IMR-90 (cell line): ENCODE data around the gene VPS35.

Experiments used
- BHLHE40 ChIP-seq: fragments of 150-350 bp; IDR thresholded peaks from 2 replicates; pipeline ENCODE4 v1.6.1; 2016; ENCODE audit warnings: mild to moderate bottlenecking, low read depth, low read length
- CHD1 ChIP-seq: IDR thresholded peaks from 2 replicates; pipeline ENCODE4 v1.6.1; 2012; ENCODE audit warnings: low read depth, low read length, improper control_type of control experiment
- FOS ChIP-seq: fragments of 150-350 bp; IDR thresholded peaks from 2 replicates; pipeline ENCODE4 v1.6.1; 2016; ENCODE audit warnings: low read depth, low read length
- MXI1 ChIP-seq: IDR thresholded peaks from 2 replicates; pipeline ENCODE4 v1.6.1; 2012; ENCODE audit warnings: low read depth, mild to moderate bottlenecking, low read length, moderate library complexity, borderline replicate concordance
- POLR2A ChIP-seq: IDR thresholded peaks from 2 replicates; pipeline ENCODE4 v1.6.1; 2012; ENCODE audit warnings: mild to moderate bottlenecking, low read depth, low read length
- RAD21 ChIP-seq: IDR thresholded peaks from 2 replicates; pipeline ENCODE4 v1.6.1; 2012; ENCODE audit warnings: low read length, improper control_type of control experiment
- RFX5 ChIP-seq: IDR thresholded peaks from 2 replicates; pipeline ENCODE4 v1.8.0; 2012; ENCODE audit warnings: low read depth, mild to moderate bottlenecking, low read length, moderate library complexity
- SMC3 ChIP-seq: fragments of 150-350 bp; IDR thresholded peaks from 2 replicates; pipeline ENCODE4 v1.6.1; 2016; ENCODE audit warnings: low read depth, mild to moderate bottlenecking, antibody characterized with exemption, low read length, moderate library complexity
- TF ChIP-seq, protein P1 (sequence below): conservative IDR thresholded peaks from 2 replicates; pipeline ENCODE4 v1.5.1; 2012; ENCODE audit warnings: mild to moderate bottlenecking, low read depth, low read length, improper control_type of control experiment
- TF ChIP-seq, protein P2 (sequence below): fragments of 150-350 bp; IDR thresholded peaks from 2 replicates; pipeline ENCODE4 v1.6.1; 2017; ENCODE audit warnings: mild to moderate bottlenecking, antibody characterized with exemption, low read length, low read depth
- TF ChIP-seq, protein P3 (sequence below): fragments of 150-350 bp; IDR thresholded peaks from 2 replicates; pipeline ENCODE4 v1.6.1; 2016; ENCODE audit warnings: low read depth, mild to moderate bottlenecking, low read length, moderate library complexity, borderline replicate concordance

DNA sequence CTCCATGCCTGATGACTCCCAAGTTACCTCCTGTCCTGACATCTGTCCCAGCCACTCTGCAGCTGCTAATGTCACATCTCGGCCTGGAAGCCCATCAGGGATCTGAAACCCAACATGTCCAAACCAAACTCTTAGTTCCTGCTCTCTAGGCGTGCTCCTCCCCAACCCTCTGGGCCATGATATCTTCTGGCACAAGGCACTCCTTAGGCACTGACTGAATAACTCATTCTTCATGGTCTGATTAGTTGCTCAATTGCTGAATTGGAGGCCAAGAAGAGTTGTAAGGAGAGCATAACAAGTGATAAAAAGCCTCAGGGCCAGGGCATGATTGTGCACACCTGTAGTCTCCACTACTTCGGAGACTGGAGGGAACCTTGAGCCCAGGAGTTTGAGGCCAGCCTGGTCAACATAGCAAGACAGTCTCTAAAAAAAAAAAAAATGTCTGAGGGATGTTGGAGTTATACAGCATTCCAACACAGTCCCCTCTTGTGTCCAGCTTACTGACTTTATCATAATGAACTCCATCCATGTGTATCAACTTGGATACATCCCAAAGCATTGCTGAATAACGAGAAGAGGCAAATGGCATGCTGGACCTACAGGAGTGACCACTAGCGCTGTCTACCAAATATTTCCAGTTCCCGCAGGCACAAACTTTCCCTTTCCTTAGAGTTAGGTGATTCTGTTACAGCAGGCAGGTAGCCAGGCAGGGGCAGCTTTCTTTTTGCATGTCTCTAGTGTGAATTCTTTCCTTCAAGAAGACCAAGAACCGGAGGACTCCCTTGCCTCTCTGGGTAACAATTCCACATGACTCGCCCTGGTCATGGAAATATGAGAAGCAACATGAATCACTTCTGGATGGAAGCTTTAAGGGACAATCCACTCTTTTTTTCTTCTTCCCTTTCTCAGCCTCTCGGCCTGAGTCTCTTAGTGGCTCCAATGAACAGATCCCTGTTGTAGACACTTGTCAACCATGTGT is 49.7 kb downstream of the VPS35 start:
- TF ChIP-seq, protein P1, sequence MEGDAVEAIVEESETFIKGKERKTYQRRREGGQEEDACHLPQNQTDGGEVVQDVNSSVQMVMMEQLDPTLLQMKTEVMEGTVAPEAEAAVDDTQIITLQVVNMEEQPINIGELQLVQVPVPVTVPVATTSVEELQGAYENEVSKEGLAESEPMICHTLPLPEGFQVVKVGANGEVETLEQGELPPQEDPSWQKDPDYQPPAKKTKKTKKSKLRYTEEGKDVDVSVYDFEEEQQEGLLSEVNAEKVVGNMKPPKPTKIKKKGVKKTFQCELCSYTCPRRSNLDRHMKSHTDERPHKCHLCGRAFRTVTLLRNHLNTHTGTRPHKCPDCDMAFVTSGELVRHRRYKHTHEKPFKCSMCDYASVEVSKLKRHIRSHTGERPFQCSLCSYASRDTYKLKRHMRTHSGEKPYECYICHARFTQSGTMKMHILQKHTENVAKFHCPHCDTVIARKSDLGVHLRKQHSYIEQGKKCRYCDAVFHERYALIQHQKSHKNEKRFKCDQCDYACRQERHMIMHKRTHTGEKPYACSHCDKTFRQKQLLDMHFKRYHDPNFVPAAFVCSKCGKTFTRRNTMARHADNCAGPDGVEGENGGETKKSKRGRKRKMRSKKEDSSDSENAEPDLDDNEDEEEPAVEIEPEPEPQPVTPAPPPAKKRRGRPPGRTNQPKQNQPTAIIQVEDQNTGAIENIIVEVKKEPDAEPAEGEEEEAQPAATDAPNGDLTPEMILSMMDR = no peak
- TF ChIP-seq POLR2A = no peak
- TF ChIP-seq, protein P2, sequence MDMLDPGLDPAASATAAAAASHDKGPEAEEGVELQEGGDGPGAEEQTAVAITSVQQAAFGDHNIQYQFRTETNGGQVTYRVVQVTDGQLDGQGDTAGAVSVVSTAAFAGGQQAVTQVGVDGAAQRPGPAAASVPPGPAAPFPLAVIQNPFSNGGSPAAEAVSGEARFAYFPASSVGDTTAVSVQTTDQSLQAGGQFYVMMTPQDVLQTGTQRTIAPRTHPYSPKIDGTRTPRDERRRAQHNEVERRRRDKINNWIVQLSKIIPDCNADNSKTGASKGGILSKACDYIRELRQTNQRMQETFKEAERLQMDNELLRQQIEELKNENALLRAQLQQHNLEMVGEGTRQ = no peak
- no peak for TF ChIP-seq FOS
- no peak for TF ChIP-seq BHLHE40
- no peak for TF ChIP-seq RFX5
- no peak for TF ChIP-seq MXI1
- TF ChIP-seq, protein P3, sequence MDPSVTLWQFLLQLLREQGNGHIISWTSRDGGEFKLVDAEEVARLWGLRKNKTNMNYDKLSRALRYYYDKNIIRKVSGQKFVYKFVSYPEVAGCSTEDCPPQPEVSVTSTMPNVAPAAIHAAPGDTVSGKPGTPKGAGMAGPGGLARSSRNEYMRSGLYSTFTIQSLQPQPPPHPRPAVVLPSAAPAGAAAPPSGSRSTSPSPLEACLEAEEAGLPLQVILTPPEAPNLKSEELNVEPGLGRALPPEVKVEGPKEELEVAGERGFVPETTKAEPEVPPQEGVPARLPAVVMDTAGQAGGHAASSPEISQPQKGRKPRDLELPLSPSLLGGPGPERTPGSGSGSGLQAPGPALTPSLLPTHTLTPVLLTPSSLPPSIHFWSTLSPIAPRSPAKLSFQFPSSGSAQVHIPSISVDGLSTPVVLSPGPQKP = no peak
- TF ChIP-seq CHD1 = no peak
- no peak for TF ChIP-seq RAD21
- TF ChIP-seq SMC3 = no peak
